ENCODE measurements around the gene PRKAG3. TPM values are rescaled to one million over a fixed set of nuclear protein-coding genes. Genes with fewer than 3 reads are reported as not detected.

Gene PRKAG3
- total RNA-seq, 1 donor from 2014 or later = not detected

GRCh38 chr2:218860950-218861381 lies 29.4 kb upstream of the PRKAG3 start:
- Histone ChIP-seq H3K27me3 (ENCODE audit: control insufficient read depth, insufficient read depth, low read length) (peaks cover 49% of the 10 kb centered on the region), H3K36me3 (ENCODE audit: control insufficient read depth, insufficient read depth, low read length) (no peaks in the 10 kb centered on the region), H3K4me3 (ENCODE audit: low read depth, low read length) (no peak overlapping the region)
- TF ChIP-seq CTCF (IDR thresholded peaks at IDR 0.05; ENCODE audit: insufficient read depth, low read length, severe bottlenecking) = no peak
- no peak for FAIRE-seq
- DNase-seq (ENCODE audit: low read depth) = peak; percentile 36

GRCh38 chr2:218859988-218860831 lies 28.6 kb upstream of the PRKAG3 start:
- FAIRE-seq (no peak), DNase-seq (ENCODE audit: low read depth) (no peak)
- Histone ChIP-seq H3K4me3 (ENCODE audit: low read depth, low read length) (peak overlapping the region; percentile 2), H3K27me3 (ENCODE audit: control insufficient read depth, insufficient read depth, low read length) (peaks cover 49% of the 10 kb centered on the region), H3K36me3 (ENCODE audit: control insufficient read depth, insufficient read depth, low read length) (no peaks in the 10 kb centered on the region)
- TF ChIP-seq CTCF (IDR thresholded peaks at IDR 0.05; ENCODE audit: insufficient read depth, low read length, severe bottlenecking) = no peak

GRCh38 chr2:218859556-218859987 lies 28.0 kb upstream of the PRKAG3 start, which contains the start of gene WNT6:
Gene WNT6, plus strand, starts transcription at chr2:218859805. Its CDS starts 233 bp downstream, at chr2:218860038.
- peaks cover 49% of the 10 kb centered on the region for H3K27me3 ChIP-seq (ENCODE audit: control insufficient read depth, insufficient read depth, low read length)
- H3K36me3 ChIP-seq (ENCODE audit: control insufficient read depth, insufficient read depth, low read length) = no peaks in the 10 kb centered on the region
- DNase-seq (ENCODE audit: low read depth) (no peak), FAIRE-seq (no peak)
- peak within 1 kb of the TSS; percentile 2 for H3K4me3 ChIP-seq (ENCODE audit: low read depth, low read length)
- no peak for TF ChIP-seq CTCF (IDR thresholded peaks at IDR 0.05; ENCODE audit: insufficient read depth, low read length, severe bottlenecking)

- Histone ChIP-seq H3K27me3 (ENCODE audit: control insufficient read depth, insufficient read depth, low read length) (peaks cover 49% of the 10 kb centered on the region), H3K4me3 (ENCODE audit: low read depth, low read length) (no peak overlapping the region), H3K36me3 (ENCODE audit: control insufficient read depth, insufficient read depth, low read length) (no peaks in the 10 kb centered on the region)
- no peak for FAIRE-seq
- no peak for TF ChIP-seq CTCF (IDR thresholded peaks at IDR 0.05; ENCODE audit: insufficient read depth, low read length, severe bottlenecking)
- no peak for DNase-seq (ENCODE audit: low read depth)
Observed at GRCh38 chr2:218858671-218859555, 27.3 kb upstream of the PRKAG3 start.

- no peak for FAIRE-seq
- Histone ChIP-seq H3K36me3 (ENCODE audit: control insufficient read depth, insufficient read depth, low read length) (no peaks in the 10 kb centered on the region), H3K27me3 (ENCODE audit: control insufficient read depth, insufficient read depth, low read length) (peaks cover 50% of the 10 kb centered on the region), H3K4me3 (ENCODE audit: low read depth, low read length) (no peak overlapping the region)
- DNase-seq (ENCODE audit: low read depth) = no peak
- no peak for TF ChIP-seq CTCF (IDR thresholded peaks at IDR 0.05; ENCODE audit: insufficient read depth, low read length, severe bottlenecking)
Observed at GRCh38 chr2:218858138-218858445, 26.5 kb upstream of the PRKAG3 start.
